NCI-H2107 treated with DMSO at 0.1 percent for 48 hours (cell line): ENCODE data around the gene XBP1.
"Not testable (repeated sequence)": the region's sequence is repeated elsewhere in the genome, so short reads cannot be mapped to it uniquely, and the experiment has no call there.

Experiments used
- DNase-seq: peaks from one replicate; lab custom pipeline; 2025; ENCODE audit not compliant: unreplicated experiment; lab: John Stamatoyannopoulos, UW

Gene XBP1

DNA sequence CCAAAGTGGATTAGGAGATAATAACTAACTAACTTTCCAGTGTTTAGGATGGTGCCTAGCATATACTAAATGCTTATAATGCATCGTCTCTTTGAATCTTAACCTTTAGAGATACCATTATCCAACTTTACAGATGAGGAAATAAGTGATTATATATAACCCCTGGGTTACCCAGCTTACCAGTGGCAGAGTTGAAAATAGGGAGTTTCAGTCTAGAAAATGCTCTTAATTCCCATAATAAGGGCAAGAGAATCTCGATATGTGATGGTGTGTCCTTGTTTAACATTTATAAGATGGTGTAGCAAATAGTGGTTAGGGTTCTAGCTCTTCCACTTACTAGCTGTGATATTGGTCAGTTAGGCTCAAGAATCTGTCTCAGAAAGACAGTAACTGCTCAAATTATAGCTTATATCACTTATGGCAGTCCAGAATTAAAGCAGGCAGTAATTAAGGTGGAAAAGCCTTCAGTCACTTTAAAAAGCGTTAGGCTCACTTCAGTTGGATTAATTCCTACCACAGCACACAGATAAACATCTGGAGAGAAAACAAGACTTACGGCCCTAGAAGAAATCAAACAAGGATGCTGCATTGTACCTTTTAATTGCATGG lies 6.3 kb downstream of the XBP1 start:
- DNase-seq, result no peak

GRCh38 chr22:28792491-28793383 lies 7.6 kb downstream of the XBP1 start:
- no peak for DNase-seq

- DNase-seq, result no peak
Observed at GRCh38 chr22:28791841-28792490, 8.4 kb downstream of the XBP1 start.

- DNase-seq, result no peak
Observed at GRCh38 chr22:28791124-28791523, 9.2 kb downstream of the XBP1 start.

GRCh38 chr22:28788601-28789000 lies 11.8 kb downstream of the XBP1 start:
- DNase-seq, result peak; percentile 74

GRCh38 chr22:28783786-28784671 lies 16.3 kb downstream of the XBP1 start:
- DNase-seq, result peak; percentile 42

DNA sequence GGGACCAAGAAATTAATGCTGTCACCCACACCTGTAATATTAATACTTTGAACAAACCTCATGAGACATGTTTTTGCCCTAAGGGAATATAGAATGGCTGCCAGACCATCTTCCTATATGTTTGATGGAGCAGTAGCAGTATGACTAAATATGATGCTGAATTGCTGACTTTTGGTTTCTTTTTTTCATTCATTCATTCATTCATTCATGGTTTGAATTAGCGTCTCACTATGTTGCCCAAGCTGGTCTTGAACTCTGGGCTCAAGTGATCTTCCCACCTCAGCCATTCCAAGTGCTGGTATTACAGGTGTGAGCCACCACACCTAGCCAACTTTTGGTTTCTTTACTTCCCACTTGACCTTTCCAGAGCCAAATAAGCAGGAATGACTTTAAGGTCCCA lies 20.1 kb downstream of the XBP1 start:
- DNase-seq, result no peak

DNA sequence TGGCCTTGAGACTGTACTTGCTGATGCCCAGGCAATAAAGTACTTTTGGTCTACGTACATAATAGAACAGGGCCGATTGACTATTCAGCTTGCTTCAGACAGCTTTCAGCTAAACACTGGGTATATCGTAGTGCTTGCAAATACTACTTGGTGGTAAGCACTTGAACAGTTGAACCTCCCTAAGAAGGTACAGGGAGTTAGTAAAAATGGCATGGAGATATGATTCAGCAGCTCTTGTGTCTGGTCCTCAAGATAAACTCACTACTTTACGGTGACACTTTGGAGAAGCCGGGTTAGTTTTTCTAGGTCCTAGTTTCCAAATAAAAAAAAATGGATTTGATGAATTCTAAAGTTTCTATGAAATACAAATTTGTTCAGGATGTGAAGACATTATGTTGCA lies 20.5 kb downstream of the XBP1 start:
- DNase-seq, result no peak

DNA sequence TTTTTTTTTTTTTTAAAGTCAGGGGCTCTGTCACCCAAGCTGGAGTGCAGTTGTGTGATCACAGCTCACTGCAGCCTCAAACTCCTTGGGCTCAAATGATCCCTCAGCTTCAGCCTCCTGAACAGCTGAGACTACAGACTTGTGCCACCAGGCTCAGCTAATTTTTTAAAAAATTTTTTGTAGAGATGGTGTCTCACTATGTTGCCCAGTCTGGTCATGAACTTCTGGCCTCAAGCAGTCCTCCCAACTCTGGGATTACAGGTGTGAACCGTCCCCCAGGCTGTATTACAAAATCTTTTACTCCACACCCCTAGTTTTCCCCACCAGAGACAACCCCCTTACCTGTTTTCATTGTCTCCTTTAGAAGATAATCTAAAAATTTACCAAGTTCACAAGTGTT lies 26.0 kb downstream of the XBP1 start:
- DNase-seq, result no peak

GRCh38 chr22:28773461-28773867 lies 26.9 kb downstream of the XBP1 start:
- DNase-seq, result no peak

DNA sequence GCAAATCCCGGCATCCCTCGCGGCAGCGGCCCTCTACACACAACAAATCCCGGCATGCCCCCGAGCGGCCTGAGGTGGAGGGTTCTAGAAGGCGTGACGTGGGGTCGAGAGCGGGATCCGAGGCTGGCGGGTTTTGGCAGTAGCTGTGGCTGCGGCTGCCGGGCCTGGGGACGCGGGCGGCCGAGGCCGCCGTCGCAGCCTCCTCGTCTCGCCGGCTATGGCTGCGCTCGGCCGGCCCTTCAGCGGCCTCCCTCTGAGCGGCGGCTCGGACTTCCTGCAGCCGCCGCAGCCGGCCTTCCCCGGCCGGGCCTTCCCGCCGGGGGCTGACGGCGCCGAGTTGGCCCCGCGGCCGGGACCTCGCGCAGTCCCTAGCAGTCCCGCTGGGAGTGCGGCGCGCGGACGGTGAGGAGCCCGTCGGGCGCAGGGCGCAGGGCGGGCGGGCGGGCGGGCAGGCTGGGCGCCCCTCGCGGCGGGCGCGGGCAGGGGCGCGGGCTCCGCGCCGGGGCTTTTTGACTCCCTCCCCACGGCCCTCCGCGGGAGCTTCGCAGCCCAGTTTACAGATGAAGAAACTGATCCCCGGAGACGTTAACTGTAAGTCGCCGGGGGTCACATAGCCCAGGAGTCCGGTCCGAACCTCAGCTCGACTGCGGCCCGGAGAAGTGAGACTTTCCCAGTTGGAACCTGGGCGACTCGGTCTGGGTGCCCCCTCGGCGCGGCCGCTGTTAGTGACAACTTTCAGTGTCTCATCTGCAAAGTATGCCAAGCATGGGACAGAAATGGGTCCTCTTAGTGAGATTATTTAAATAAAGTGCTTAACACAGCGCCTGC lies 27.5 kb downstream of the XBP1 start, which contains the start of gene CCDC117:
Gene CCDC117 (plus strand): TSS at position 63 of the 828 bp plus-strand sequence. CDS start 155 bp downstream, at position 218.
- peak; percentile 73 for DNase-seq

DNA sequence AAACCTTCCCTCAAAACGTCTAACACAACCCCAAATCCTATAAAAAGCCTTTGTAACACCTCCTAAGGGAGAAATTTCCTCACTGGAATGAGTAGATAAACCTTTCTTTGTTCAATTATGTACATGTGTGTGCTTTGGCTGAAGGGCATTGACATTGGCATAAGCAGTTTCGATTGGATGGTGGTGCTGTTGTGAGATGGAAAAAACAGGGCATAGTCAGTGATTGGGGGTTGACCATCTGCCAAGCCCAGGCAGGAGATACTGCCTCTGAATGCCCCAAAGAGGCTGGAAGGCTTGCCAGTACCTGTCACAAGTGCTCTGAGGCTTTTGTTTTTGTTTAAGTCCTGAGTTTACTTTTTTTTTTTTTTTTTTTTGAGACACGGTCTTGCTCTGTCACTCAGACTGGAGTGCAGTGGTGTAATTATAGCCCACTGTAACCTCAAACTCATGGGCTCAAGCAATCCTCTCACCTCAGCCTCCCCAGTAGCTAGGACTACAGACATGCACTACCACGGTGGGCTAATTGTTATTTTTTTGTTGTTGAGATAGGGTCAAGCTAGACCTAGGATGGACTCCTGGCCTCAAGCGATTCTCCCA lies 29.1 kb downstream of the XBP1 start:
- DNase-seq, result peak; percentile 10

DNA sequence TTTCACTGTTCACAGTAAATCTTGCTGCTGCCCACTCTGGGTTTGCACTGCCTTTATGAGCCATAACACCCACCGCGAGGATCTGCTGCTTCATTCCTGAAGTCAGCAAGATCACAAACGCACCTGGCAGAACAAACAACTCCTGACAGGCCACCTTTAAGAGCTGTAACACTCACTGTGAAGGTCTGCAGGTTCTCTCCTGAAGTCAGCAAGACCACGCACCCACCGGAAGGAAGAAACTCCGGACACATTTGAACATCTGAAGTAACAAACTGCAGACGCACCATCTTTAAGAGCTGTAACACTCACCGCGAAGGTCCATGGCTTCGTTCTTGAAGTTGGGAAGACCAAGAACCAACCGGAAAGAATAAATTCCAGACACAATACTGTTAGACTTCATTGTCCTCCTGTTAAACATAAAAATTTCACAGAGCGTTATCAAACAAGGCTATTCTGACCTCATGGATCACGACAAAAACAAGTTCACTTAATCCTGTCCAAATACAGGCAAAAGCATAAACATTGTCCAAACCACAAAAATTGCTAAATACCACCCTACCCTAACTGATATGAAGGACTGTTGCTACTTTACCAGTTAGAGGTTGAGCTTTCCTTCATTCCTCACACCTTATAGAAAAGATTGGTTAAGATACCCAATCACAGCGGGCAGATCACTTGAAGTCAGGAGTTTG lies 30.8 kb downstream of the XBP1 start:
- no peak for DNase-seq

DNA sequence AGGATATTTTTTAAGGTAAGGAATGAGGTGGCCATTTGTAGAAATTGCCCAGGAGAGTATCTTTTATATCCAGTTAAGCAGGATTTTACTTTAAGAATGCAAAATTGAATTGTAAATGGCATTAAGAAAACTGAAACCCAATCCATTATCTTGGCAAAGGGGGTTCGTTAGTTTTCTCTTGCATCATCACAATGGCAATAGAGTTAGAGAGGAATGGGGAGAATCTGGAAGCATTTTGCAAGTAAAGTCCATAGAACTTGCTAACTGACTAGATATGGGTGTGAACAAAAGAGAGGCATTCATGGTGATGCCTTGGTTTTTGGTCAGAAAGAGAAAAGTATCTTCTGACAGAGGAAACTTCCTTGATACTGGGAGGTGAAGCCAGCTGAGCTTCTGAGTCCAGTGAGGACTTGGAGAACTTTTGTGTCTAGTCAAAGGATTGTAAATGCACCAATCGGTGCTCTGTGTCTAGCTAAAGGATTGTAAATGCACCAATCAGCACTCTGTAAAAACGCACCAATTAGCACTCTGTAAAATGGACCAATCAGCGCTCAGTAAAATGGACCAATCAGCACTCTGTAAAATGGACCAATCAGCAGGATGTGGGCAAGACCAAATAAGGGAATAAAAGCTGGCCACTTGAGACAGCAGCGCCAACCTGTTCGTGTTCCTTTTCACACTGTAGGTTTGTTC lies 31.5 kb downstream of the XBP1 start:
- no peak for DNase-seq

- no peak for DNase-seq
Observed at GRCh38 chr22:28766628-28767027, 33.7 kb downstream of the XBP1 start.

DNA sequence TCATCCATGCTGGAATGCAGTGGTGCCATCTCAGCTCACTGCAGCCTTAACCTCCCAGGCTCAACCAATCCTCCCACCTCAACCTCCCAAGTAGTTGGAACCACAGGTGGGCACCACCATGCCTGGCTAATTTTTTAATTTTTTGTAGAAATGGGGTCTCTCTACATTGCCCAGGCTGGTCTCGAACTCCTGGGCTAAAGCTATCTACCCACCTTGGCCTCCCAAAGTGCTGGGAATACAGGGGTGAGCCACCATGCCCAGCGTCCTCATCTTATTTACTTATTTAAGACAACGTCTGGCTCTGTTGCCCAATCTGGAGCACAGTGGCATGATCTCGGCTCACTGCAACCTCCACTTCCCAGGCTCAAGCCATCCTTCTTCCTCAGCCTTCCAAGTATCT lies 38.4 kb downstream of the XBP1 start:
- not testable (repeated sequence) for DNase-seq

DNA sequence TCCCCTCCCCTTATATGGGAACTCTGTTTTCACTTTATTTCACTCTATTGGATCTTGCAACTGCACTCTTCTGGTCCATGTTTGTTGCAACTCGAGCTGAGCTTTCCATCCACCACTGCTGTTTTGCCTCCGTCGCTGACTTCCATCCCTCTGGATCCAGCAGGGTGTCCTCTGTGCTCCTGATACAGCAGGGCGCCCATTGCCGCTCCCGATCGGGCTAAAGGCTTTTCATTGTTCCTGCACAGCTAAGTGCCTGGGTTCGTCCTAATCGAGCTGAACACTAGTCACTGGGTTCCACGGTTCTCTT lies 39.0 kb downstream of the XBP1 start:
- DNase-seq, result no peak

DNA sequence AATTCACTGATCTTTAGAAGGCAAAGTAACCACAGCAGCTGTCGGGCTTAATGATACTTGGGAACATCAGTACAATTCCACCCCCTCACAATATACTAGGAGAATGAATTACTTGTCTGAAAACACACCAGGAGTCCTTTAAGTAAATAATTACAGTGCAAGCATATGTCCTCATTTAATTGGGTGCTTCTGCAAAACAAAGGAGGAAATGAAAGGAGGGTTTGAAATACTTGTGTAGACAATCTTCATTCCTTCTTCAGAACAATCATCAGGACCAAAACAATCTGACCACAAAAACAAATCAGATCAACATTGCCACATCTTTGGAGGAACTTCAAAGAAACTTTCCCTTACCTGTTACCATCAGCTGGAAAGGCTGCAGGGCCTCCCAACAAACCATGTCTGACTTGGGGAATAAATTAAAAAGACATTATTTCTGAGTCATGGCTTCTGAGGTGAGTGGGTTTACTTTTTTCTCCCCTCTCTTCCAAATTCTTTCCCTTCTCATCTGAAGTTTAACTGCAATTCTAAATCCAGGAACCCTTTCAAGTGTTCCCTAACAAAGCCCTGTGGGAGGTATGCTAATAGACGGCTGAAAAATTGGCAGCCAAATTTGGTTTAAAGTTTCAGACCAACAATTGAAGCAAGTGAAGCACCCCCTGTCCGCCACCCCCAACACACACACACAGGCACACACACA lies 40.4 kb downstream of the XBP1 start:
- DNase-seq, result peak; percentile 86
